Astrocyte (in vitro differentiated cells and primary cell): ENCODE measurements around the gene DCUN1D2.

Experiments
- CTCF ChIP-seq: IDR thresholded peaks from 2 replicates; pipeline ENCODE4 v1.5.1; 2011; ENCODE audit warnings: low read depth, mild to moderate bottlenecking, inconsistent platforms, low read length, moderate library complexity; ENCODE audit not compliant: insufficient read depth
- EZH2 ChIP-seq: IDR thresholded peaks from 2 replicates; pipeline ENCODE4 v1.6.1; 2012; ENCODE audit warnings: mild to moderate bottlenecking, low read length, inconsistent platforms; ENCODE audit not compliant: insufficient read depth

- TF ChIP-seq CTCF (no peak), EZH2 (no peak)
Measured at GRCh38 chr13:113491982-113492381, 1.5 kb upstream of the DCUN1D2 start.
